Ectodermal cell (in vitro differentiated cells): ENCODE data around the gene PITPNM3.

ENCODE experiments used
- H3K27ac ChIP-seq: 2 replicates; pipeline ENCODE4 v1.7.0; 2013; ENCODE audit warnings: mild to moderate bottlenecking, low read depth, low read length; ENCODE audit not compliant: insufficient read depth, poor library complexity, severe bottlenecking
- H3K27me3 ChIP-seq: 2 replicates; pipeline ENCODE4 v1.7.0; 2013; ENCODE audit warnings: mild to moderate bottlenecking, low read length; ENCODE audit not compliant: insufficient read depth, control insufficient read depth, poor library complexity, severe bottlenecking
- H3K36me3 ChIP-seq: one replicate; pipeline ENCODE4 v1.7.0; 2013; ENCODE audit warnings: low read length; ENCODE audit not compliant: control insufficient read depth, insufficient read depth
- H3K4me1 ChIP-seq: one replicate; pipeline ENCODE4 v1.7.0; 2013; ENCODE audit warnings: low read length; ENCODE audit not compliant: control insufficient read depth, insufficient read depth
- H3K4me3 ChIP-seq: 2 replicates; pipeline ENCODE4 v1.7.0; 2013; ENCODE audit warnings: low read depth, low read length, control low read depth; ENCODE audit not compliant: insufficient read depth
- H3K9me3 ChIP-seq: 2 replicates; pipeline ENCODE4 v1.7.0; 2013; ENCODE audit warnings: mild to moderate bottlenecking, low read length, moderate library complexity; ENCODE audit not compliant: control insufficient read depth
- WGBS, 2 experiments: methylation state at CpG; one replicate each; pipeline ENCODE4 v1.1.7; 2013; ENCODE audit warnings: missing lambda C conversion rate in 2 of 2; 5-methylcytosine and 5-hydroxymethylcytosine counted together

Gene PITPNM3

GRCh38 chr17:6551869-6552531 is 4.4 kb downstream of the PITPNM3 start:
- Histone ChIP-seq H3K4me1 (peaks cover 21% of the 10 kb centered on the region), H3K36me3 (no peaks in the 10 kb centered on the region), H3K27me3 (peaks cover 35% of the 10 kb centered on the region), H3K9me3 (no peaks in the 10 kb centered on the region), H3K4me3 (no peak overlapping the region), H3K27ac (no peak overlapping the region)
- WGBS, 2 experiments: 86% methylated on average over 11 of the region's 11 CpGs

- Histone ChIP-seq H3K27me3 (peaks cover 30% of the 10 kb centered on the region), H3K27ac (no peak overlapping the region)
- 92 to 97% methylated on average over 5 of the region's 5 CpGs for WGBS, 2 experiments
Observed at GRCh38 chr17:6551356-6551755, 5.0 kb downstream of the PITPNM3 start.

DNA sequence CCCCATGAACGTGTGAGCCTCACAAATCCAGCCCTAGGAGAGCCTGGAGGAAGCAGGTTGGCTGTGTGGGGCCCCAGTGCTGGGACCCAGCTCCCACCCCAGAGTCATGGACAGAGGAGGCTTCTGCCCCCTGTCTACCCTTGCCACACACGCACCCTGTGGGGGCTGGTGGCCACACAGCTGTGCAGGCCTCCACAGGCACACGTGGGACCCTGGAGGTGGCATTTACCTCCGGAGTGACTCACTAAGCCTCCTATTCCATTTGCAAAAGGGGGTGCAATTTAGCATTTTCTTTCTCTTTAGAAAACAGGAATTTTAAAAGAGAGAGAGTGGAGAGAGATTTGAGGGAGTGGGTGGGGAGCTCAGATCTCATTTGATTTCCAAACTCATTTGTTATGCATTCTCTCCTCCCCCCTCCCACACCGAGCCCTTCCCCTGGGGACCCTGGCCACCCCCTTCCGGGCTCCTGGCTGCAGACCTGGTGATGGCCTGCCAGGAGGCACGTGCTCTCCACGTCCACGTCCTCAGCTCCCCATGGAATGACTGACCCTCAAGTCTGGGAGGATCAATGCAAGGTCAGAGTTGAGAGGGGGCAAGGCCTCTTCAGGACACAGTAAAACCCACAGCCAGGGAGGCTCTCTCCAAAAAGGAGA is 6.8 kb downstream of the PITPNM3 start:
- Histone ChIP-seq H3K4me1 (peaks cover 5% of the 10 kb centered on the region), H3K4me3 (no peak overlapping the region), H3K27ac (no peak overlapping the region), H3K9me3 (no peaks in the 10 kb centered on the region), H3K27me3 (peaks cover 12% of the 10 kb centered on the region), H3K36me3 (no peaks in the 10 kb centered on the region)
- WGBS, 2 experiments: 72 to 74% methylated on average over 9 of the region's 9 CpGs

More at GRCh38 chr17:6551356-6551755, 5.0 kb downstream of the PITPNM3 start:
- no peaks in the 10 kb centered on the region for H3K36me3 ChIP-seq
- no peaks in the 10 kb centered on the region for H3K9me3 ChIP-seq
- H3K4me3 ChIP-seq: no peak overlapping the region
- H3K4me1 ChIP-seq: peaks cover 18% of the 10 kb centered on the region

DNA sequence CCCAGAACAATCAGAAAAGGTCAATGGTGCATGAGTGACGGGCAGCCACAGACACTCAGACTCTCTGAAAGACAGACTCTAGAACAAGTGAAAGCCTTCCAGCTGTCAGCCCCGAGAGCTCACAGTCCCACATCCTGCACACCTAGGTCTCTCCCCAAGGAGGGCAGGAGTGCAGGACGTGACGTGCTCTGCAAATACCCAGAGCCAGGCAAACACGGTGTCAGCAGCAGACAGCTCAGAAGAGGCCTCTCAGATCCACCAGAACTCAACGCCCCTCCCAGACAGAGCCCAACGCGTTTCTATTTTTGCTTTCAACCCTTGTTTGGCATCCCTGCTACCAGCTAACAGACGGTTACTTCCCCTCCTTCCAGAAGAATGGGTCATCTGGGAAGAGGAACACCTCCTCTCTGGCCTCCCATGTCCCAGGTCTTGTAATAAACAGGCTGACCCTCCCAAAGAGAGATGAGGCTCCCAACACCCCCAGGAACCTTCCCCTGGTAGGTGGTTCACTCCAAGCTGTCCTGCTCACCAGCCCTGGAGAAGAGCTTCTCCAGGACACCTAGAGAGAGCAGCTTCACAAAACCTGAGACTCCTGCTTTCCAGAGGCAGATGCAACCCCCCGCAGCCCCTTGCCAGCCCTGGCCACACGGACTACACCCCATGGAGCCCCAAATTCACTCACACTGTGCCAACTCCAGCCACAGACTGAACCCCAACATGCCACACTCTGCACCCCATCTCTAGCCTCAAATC is 7.6 kb downstream of the PITPNM3 start:
- 83 to 87% methylated on average over 11 of the region's 11 CpGs for WGBS, 2 experiments
- peaks cover 5% of the 10 kb centered on the region for H3K27me3 ChIP-seq
- no peak overlapping the region for H3K4me3 ChIP-seq

GRCh38 chr17:6548034-6548433 is 8.3 kb downstream of the PITPNM3 start:
- Histone ChIP-seq H3K36me3 (no peaks in the 10 kb centered on the region), H3K9me3 (no peaks in the 10 kb centered on the region), H3K4me3 (no peak overlapping the region), H3K27me3 (no peaks in the 10 kb centered on the region), H3K4me1 (peaks cover 5% of the 10 kb centered on the region), H3K27ac (no peak overlapping the region)
- WGBS, 2 experiments: 92 to 93% methylated on average over 5 of the region's 5 CpGs

More for the DNA sequence above, 7.6 kb downstream of the PITPNM3 start:
- Histone ChIP-seq H3K9me3 (no peaks in the 10 kb centered on the region), H3K27ac (no peak overlapping the region), H3K4me1 (peaks cover 5% of the 10 kb centered on the region), H3K36me3 (no peaks in the 10 kb centered on the region)

DNA sequence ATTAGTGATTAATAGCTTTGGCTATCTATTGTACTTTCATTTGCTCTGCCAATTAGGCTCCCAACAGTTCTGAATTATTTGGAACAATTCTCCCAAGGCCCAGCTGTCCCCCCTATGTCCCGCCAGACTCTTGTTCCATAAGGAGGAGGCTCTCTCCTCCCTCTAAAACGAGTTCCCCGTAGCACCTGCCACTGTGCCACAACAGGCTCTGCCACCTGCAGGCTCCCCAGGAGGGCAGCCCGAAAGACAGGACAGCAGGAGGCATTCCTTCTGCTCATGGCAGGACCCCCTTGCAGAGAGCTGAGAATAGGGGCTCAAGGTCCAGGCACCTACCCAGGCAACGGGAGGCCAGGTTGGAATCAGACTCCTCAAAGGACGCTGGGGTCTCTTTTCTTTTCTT is 9.0 kb downstream of the PITPNM3 start:
- Histone ChIP-seq H3K36me3 (no peaks in the 10 kb centered on the region), H3K4me1 (peaks cover 5% of the 10 kb centered on the region), H3K9me3 (no peaks in the 10 kb centered on the region), H3K27ac (no peak overlapping the region), H3K27me3 (no peaks in the 10 kb centered on the region), H3K4me3 (no peak overlapping the region)
- whole genome bisulfite sequencing, 2 experiments: 59 to 62% methylated on average over 6 of the region's 6 CpGs

DNA sequence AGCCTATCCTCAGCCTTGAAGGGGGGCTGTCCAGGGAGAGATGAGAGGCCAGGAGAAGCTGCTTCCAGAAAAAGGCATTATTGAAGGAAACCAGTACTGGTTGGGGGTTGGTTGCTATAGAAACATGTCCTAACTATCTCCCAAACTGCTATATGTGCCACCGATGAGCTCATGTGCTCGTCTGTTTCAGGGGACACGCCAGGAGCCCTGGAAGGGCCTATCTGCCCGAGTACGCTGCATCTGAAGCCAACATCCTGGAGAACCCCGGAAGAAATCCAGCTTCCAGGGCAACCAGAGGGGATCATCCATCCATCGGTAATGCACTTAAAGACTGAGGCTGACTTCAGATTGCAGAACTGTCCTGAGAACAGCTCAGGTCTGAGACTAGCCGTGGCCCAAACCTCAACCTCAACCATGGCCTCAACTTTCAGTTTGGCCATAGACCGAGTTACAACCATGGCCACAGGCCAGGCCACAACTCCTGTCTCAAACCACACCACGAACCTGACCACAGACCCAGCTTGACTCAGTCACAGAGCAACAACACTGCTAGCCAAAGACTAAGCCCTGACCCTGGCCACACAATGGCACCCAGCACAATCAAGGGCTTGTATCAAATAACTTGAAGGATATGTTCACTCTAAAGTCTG is 10.2 kb downstream of the PITPNM3 start:
- WGBS, 2 experiments: 91 to 94% methylated on average over 10 of the region's 10 CpGs
- no peak overlapping the region for H3K27ac ChIP-seq
- peaks cover 5% of the 10 kb centered on the region for H3K4me1 ChIP-seq
- no peaks in the 10 kb centered on the region for H3K36me3 ChIP-seq
- no peaks in the 10 kb centered on the region for H3K9me3 ChIP-seq
- H3K27me3 ChIP-seq: no peaks in the 10 kb centered on the region
- no peak overlapping the region for H3K4me3 ChIP-seq

GRCh38 chr17:6545291-6545690 is 11.1 kb downstream of the PITPNM3 start:
- H3K4me1 ChIP-seq: peaks cover 5% of the 10 kb centered on the region
- 83 to 84% methylated on average over 8 of the region's 8 CpGs for WGBS, 2 experiments
- no peaks in the 10 kb centered on the region for H3K27me3 ChIP-seq
- H3K36me3 ChIP-seq: no peaks in the 10 kb centered on the region
- no peak overlapping the region for H3K4me3 ChIP-seq
- H3K9me3 ChIP-seq: no peaks in the 10 kb centered on the region
- H3K27ac ChIP-seq: no peak overlapping the region

- no peaks in the 10 kb centered on the region for H3K27me3 ChIP-seq
- H3K36me3 ChIP-seq: no peaks in the 10 kb centered on the region
- H3K4me1 ChIP-seq: peaks cover 5% of the 10 kb centered on the region
- H3K9me3 ChIP-seq: no peaks in the 10 kb centered on the region
- H3K4me3 ChIP-seq: no peak overlapping the region
- no peak overlapping the region for H3K27ac ChIP-seq
- WGBS, 2 experiments: 91 to 95% methylated on average over 5 of the region's 5 CpGs
Observed at GRCh38 chr17:6544011-6544370, 12.4 kb downstream of the PITPNM3 start.
